GM21737 (cell line): ENCODE data around the gene C6orf132.

Experiments
- ATAC-seq: cut with Tn5 transposase; IDR thresholded peaks from one replicate; pipeline ENCODE4 v1.9.1; 2021; ENCODE audit warnings: mild to moderate bottlenecking, moderate library complexity; ENCODE audit not compliant: unreplicated experiment

The C6orf132 gene

DNA sequence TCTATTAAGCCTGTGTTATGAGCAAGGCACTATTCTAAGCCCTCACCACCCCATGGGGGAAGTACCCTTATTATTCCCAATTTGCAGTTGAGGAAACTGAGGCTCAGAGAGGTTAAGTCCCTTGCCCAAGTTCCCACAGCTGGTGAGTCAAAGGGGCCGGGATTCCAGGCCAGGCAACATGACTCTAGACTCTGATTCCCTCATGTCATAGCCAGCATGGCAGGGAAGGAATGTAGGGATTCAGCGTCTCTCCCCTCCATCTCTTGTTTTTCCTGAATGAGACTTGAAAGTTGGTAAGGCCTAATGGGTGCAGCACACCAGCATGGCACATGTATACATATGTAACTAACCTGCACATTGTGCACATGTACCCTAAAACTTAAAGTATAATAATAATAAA, 6.7 kb downstream of the C6orf132 start:
- no peak for ATAC-seq

DNA sequence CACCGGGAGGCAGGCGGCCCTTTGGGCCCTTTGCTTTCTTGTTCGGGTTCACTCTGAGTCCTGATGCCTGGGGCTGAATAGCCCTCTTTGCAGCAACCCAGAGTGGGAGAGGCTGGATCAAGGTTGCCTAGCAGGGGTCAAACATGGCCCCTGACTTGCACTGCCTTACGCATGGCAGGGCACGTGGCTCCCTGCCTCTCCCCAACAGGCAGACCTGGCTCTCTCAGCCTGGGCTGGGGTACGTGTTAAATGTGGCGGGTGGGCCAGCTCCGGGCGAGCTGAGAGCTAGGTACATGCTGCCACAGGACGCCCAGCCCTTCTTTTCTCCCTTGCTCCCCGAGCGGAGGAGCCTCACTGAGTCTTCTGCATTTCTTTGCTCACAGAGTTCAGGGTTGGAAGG, 7.3 kb downstream of the C6orf132 start:
- no peak for ATAC-seq

DNA sequence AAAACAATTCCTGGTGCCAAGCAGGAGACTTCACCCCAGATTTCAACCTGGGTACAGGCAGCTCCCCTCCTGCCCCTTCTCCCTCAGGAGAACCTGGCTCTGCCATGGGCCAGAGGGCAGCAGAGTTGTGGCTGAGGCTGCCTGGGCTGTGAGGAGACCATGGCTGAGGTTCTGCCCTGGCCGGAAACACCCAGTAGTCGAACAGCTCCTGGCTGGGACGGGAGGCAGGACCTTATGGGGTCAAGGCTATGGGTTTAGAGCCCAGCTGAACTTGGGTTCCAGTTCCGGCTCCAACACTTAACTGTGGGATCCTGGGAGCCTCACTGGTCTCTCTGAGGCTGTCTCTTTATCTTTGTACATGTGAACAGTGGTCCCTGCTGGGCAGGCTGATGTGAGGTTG, 8.5 kb downstream of the C6orf132 start:
- no peak for ATAC-seq

- no peak for ATAC-seq
Observed at GRCh38 chr6:42131531-42131930, 10.9 kb downstream of the C6orf132 start.

DNA sequence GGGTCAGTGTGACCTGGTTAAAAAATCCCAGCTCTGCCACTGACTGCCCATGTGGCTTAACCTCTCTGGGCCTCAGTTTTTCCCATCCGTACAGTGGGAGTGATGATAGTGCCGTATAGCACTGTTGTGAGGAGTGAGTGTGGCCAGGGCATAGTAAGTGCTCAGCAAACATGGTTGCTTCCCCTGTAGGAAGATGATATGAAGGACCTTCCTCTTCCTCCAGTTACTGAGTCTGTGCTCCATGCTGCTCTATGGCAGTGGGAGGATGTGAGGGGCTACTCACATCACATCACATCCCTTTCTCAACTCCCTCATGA, 13.1 kb downstream of the C6orf132 start:
- no peak for ATAC-seq

- ATAC-seq, result no peak
Observed at GRCh38 chr6:42128460-42129359, 13.7 kb downstream of the C6orf132 start.

GRCh38 chr6:42125663-42126062, 16.8 kb downstream of the C6orf132 start:
- no peak for ATAC-seq

- ATAC-seq, result no peak
Observed at GRCh38 chr6:42125231-42125630, 17.2 kb downstream of the C6orf132 start.

DNA sequence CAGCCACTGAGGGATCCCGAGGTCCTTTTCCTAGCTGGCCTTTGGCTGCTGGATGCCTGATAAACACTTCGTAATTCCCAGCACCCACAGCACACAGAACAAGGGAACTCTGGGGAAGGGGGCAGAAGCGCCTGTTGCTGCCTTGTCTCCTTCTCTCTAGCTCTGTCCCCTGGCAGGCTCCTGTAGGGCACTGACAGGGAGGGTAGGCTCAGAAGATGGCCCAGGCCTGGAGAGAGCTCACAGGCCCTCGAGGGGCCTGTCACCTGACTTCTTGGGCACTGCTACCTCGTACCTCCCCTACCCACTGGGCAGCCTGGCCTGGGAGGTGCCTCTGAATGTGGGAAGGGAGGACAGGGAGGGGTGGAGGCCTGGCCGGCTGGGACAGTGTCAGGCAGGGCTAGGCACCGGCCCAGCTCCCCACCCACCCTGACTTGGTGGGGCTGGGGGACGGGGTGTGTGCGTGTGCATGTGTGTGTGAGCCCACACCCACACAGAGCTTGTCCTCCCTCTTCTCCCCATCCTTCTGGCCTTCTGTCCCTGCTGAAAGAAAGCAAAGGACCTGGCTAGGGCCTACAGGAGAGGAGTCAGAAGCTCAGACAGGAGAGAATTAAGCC, 18.1 kb downstream of the C6orf132 start:
- ATAC-seq, result no peak

GRCh38 chr6:42123379-42124103, 18.9 kb downstream of the C6orf132 start:
- no peak for ATAC-seq

GRCh38 chr6:42120895-42121865, 21.2 kb downstream of the C6orf132 start:
- no peak for ATAC-seq

GRCh38 chr6:42118162-42119001, 24.0 kb downstream of the C6orf132 start:
- ATAC-seq, result no peak

DNA sequence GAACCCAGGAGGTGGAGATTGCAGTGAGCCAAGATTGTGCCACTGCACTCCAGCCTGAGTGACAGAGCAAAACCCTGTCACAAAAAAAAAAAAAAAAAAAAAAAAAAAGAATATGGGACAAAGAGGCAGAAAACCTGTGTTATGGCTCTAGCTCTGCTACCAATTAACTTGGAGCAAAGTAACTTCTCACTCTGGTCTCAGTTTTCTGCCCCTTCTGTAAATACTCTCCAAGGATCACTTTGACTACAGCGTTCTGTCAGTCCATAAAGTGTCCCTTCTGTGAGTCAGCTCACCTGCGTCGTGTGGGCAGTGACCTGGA, 24.6 kb downstream of the C6orf132 start:
- ATAC-seq, result no peak

- no peak for ATAC-seq
Observed at GRCh38 chr6:42113936-42114636, 28.3 kb downstream of the C6orf132 start.

DNA sequence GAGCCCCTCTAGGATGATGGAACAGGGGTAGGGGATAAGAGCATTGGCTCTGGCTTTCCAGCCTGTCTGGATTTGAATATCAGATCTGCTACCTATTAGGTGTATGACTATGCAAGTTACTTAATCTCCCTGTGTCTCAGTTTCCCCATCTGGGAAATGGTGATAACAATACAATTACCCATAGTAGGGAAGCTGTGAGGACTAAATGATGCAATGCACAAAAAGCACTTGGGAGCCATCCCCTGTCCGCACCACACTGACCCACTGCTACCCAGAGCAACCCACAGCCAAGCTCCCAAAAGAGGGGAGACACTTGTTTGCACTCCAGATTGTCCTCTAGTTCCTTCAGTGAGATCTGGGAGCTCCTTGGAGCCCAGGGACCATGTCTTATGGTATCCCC, 30.1 kb downstream of the C6orf132 start:
- no peak for ATAC-seq

DNA sequence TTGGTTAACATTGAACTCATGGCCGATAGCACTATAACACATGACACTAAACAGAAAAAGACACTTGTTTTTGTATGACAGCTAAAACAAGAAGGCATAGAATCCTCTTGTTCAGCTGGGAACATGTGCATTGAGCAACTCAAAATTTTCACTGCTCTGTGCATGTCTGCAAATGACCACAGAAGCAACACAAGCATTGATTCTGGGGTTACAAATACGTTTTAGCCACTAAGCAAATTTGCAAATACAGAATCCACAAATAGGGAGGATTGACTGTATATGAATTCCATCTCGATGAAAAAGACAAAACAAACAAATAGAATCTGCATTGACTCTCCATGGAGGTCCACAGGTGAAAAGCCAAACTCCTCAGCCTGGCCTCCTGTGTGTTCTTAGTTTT, 31.7 kb downstream of the C6orf132 start:
- ATAC-seq, result no peak

DNA sequence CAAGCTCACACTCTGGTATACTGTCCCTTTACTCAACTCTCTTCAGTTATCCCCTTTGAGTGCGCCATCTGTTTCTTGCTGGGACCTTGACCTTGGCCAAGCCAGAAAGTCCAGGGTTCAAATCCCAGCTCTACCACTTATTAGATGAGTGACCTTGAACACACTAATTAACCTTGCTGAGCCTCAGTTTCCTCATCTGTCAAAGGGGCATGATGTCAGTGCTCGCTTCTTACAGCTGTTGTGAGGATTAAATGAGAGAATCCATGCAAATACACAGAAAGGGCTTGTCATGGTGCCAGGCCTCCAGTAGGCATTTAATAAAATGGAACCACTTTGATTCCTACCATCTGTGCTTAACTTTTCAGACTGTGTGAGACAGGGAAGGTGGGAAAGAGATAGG, 34.3 kb downstream of the C6orf132 start:
- no peak for ATAC-seq

- ATAC-seq, result no peak
Observed at GRCh38 chr6:42106112-42107023, 36.1 kb downstream of the C6orf132 start.
